Measurements from ENCODE around the gene ACLY. TPM values are rescaled to one million over a fixed set of nuclear protein-coding genes. Genes with fewer than 3 reads are reported as not detected.
A peak's percentile ranks its signal among the peaks of the same experiment; 100 is the strongest.

Gene ACLY
- total and polyA plus RNA-seq, 10 of the 15 experiments (the other 5 are each of a cell fraction or from before 2014, with no cell fraction given) = 32.6 to 224 (median 114) TPM

GRCh38 chr17:41918314-41919164 lies at the start of gene ACLY (continued):
- TF ChIP-seq CBFB (IDR thresholded peaks at IDR 0.05; ENCODE audit: low read depth) (peak; percentile 57), SMAD5 (IDR thresholded peaks at IDR 0.05; ENCODE audit: low read depth) (peak; percentile 50; the same call in 1 of the 2 replicates), MXI1 (IDR thresholded peaks at IDR 0.05; ENCODE audit: low read depth, low read length) (peak; percentile 13; the same call in 1 of the 2 replicates), STAT1 (conservative IDR thresholded peaks at IDR 0.05) (no peak), CHD1 (IDR thresholded peaks at IDR 0.05; ENCODE audit: low read depth, low read length) (0 out of 2 replicates have a peak, but pooled peaks have one; percentile 57), RUNX3 (IDR thresholded peaks at IDR 0.05; ENCODE audit: low read length) (no peak), SMARCA5 (IDR thresholded peaks at IDR 0.05) (0 out of 2 replicates have a peak, but pooled peaks have one; percentile 17), CHD4 (IDR thresholded peaks at IDR 0.05) (no peak), YBX1 (IDR thresholded peaks at IDR 0.05) (no peak), CHD2 (IDR thresholded peaks at IDR 0.05; ENCODE audit: borderline replicate concordance, low read depth, low read length) (peak; percentile 88), RBBP5 (conservative IDR thresholded peaks at IDR 0.05) (no peak), SREBF2 (IDR thresholded peaks at IDR 0.05; ENCODE audit: low read length) (peak; percentile 44; the same call in 1 of the 2 replicates), MYC (IDR thresholded peaks at IDR 0.05; ENCODE audit: insufficient read depth, insufficient read length, insufficient replicate concordance, low read length, severe bottlenecking) (no peak), NR2C1 (IDR thresholded peaks at IDR 0.05) (peak; percentile 29; the same call in 1 of the 2 replicates), CREM (IDR thresholded peaks at IDR 0.05; ENCODE audit: low read depth) (peak; percentile 80), CREB1 (IDR thresholded peaks at IDR 0.05; ENCODE audit: low read depth) (peak; percentile 83)
- TF ChIP-seq, protein P1, sequence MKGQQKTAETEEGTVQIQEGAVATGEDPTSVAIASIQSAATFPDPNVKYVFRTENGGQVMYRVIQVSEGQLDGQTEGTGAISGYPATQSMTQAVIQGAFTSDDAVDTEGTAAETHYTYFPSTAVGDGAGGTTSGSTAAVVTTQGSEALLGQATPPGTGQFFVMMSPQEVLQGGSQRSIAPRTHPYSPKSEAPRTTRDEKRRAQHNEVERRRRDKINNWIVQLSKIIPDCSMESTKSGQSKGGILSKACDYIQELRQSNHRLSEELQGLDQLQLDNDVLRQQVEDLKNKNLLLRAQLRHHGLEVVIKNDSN (IDR thresholded peaks at IDR 0.05; ENCODE audit: borderline replicate concordance, extremely low read length, insufficient read depth, low read depth, low read length) = peak; percentile 46
- TF ChIP-seq, protein P2, sequence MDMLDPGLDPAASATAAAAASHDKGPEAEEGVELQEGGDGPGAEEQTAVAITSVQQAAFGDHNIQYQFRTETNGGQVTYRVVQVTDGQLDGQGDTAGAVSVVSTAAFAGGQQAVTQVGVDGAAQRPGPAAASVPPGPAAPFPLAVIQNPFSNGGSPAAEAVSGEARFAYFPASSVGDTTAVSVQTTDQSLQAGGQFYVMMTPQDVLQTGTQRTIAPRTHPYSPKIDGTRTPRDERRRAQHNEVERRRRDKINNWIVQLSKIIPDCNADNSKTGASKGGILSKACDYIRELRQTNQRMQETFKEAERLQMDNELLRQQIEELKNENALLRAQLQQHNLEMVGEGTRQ (IDR thresholded peaks at IDR 0.05; ENCODE audit: borderline replicate concordance, low read depth, low read length) = peak; percentile 4
- TF ChIP-seq, protein P3, sequence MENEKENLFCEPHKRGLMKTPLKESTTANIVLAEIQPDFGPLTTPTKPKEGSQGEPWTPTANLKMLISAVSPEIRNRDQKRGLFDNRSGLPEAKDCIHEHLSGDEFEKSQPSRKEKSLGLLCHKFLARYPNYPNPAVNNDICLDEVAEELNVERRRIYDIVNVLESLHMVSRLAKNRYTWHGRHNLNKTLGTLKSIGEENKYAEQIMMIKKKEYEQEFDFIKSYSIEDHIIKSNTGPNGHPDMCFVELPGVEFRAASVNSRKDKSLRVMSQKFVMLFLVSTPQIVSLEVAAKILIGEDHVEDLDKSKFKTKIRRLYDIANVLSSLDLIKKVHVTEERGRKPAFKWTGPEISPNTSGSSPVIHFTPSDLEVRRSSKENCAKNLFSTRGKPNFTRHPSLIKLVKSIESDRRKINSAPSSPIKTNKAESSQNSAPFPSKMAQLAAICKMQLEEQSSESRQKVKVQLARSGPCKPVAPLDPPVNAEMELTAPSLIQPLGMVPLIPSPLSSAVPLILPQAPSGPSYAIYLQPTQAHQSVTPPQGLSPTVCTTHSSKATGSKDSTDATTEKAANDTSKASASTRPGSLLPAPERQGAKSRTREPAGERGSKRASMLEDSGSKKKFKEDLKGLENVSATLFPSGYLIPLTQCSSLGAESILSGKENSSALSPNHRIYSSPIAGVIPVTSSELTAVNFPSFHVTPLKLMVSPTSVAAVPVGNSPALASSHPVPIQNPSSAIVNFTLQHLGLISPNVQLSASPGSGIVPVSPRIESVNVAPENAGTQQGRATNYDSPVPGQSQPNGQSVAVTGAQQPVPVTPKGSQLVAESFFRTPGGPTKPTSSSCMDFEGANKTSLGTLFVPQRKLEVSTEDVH (IDR thresholded peaks at IDR 0.05; ENCODE audit: low read depth, partially characterized antibody) = no peak
- TF ChIP-seq, protein P4, sequence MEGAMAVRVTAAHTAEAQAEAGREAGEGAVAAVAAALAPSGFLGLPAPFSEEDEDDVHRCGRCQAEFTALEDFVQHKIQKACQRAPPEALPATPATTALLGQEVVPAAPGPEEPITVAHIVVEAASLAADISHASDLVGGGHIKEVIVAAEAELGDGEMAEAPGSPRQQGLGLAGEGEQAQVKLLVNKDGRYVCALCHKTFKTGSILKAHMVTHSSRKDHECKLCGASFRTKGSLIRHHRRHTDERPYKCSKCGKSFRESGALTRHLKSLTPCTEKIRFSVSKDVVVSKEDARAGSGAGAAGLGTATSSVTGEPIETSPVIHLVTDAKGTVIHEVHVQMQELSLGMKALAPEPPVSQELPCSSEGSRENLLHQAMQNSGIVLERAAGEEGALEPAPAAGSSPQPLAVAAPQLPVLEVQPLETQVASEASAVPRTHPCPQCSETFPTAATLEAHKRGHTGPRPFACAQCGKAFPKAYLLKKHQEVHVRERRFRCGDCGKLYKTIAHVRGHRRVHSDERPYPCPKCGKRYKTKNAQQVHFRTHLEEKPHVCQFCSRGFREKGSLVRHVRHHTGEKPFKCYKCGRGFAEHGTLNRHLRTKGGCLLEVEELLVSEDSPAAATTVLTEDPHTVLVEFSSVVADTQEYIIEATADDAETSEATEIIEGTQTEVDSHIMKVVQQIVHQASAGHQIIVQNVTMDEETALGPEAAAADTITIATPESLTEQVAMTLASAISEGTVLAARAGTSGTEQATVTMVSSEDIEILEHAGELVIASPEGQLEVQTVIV (IDR thresholded peaks at IDR 0.05; ENCODE audit: borderline replicate concordance, partially characterized antibody) = peak; percentile 58
- TF ChIP-seq, protein P5, sequence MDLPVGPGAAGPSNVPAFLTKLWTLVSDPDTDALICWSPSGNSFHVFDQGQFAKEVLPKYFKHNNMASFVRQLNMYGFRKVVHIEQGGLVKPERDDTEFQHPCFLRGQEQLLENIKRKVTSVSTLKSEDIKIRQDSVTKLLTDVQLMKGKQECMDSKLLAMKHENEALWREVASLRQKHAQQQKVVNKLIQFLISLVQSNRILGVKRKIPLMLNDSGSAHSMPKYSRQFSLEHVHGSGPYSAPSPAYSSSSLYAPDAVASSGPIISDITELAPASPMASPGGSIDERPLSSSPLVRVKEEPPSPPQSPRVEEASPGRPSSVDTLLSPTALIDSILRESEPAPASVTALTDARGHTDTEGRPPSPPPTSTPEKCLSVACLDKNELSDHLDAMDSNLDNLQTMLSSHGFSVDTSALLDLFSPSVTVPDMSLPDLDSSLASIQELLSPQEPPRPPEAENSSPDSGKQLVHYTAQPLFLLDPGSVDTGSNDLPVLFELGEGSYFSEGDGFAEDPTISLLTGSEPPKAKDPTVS (IDR thresholded peaks at IDR 0.05; ENCODE audit: low read depth, low read length) = no peak

All from GM12878 (cell line).